ENCODE data around the gene NRG2. TPM values are rescaled to one million over a fixed set of nuclear protein-coding genes. Genes with fewer than 3 reads are reported as not detected.
A peak's percentile ranks its signal among the peaks of the same experiment; 100 is the strongest.

NRG2 gene
- total RNA-seq, 2 experiments from 2014 or later = 0.10 to 0.14 TPM

- Mint-ChIP-seq H3K9me3 (no peaks in the 10 kb centered on the region), H3K4me3 (no peak overlapping the region), H3K4me1 (peaks cover 3% of the 10 kb centered on the region), H3K27me3 (peaks cover 16% of the 10 kb centered on the region), H3K27ac (no peak overlapping the region), H3K36me3 (no peaks in the 10 kb centered on the region)
- DNase-seq = no peak
Observed at GRCh38 chr5:139872851-139873794, 170.0 kb downstream of the NRG2 start.

- Mint-ChIP-seq H3K27ac (no peak overlapping the region), H3K36me3 (no peaks in the 10 kb centered on the region), H3K27me3 (peaks cover 17% of the 10 kb centered on the region), H3K4me1 (peaks cover 3% of the 10 kb centered on the region), H3K9me3 (no peaks in the 10 kb centered on the region), H3K4me3 (no peak overlapping the region)
- DNase-seq = no peak
Observed at GRCh38 chr5:139872052-139872766, 170.9 kb downstream of the NRG2 start.

- Mint-ChIP-seq H3K27ac (no peak overlapping the region), H3K27me3 (peaks cover 17% of the 10 kb centered on the region), H3K36me3 (no peaks in the 10 kb centered on the region), H3K4me1 (peaks cover 2% of the 10 kb centered on the region), H3K4me3 (no peak overlapping the region), H3K9me3 (no peaks in the 10 kb centered on the region)
- DNase-seq = no peak
Observed at GRCh38 chr5:139871614-139872013, 171.5 kb downstream of the NRG2 start.

- Mint-ChIP-seq H3K36me3 (no peaks in the 10 kb centered on the region), H3K4me3 (no peak overlapping the region), H3K4me1 (no peaks in the 10 kb centered on the region), H3K27me3 (peaks cover 17% of the 10 kb centered on the region), H3K9me3 (no peaks in the 10 kb centered on the region), H3K27ac (no peak overlapping the region)
- DNase-seq = no peak
Observed at GRCh38 chr5:139870677-139871076, 172.4 kb downstream of the NRG2 start.

- Mint-ChIP-seq H3K27me3 (peaks cover 16% of the 10 kb centered on the region), H3K4me1 (no peaks in the 10 kb centered on the region), H3K9me3 (no peaks in the 10 kb centered on the region), H3K4me3 (no peak overlapping the region), H3K27ac (no peak overlapping the region), H3K36me3 (no peaks in the 10 kb centered on the region)
- no peak for DNase-seq
Observed at GRCh38 chr5:139869042-139869790, 173.9 kb downstream of the NRG2 start.

GRCh38 chr5:139867581-139867980, 175.5 kb downstream of the NRG2 start:
- Mint-ChIP-seq H3K27me3 (peaks cover 11% of the 10 kb centered on the region), H3K36me3 (no peaks in the 10 kb centered on the region), H3K27ac (no peak overlapping the region), H3K4me3 (no peak overlapping the region), H3K4me1 (no peaks in the 10 kb centered on the region), H3K9me3 (no peaks in the 10 kb centered on the region)
- no peak for DNase-seq

- Mint-ChIP-seq H3K4me3 (no peak overlapping the region), H3K27ac (no peak overlapping the region), H3K27me3 (peaks cover 11% of the 10 kb centered on the region), H3K9me3 (no peaks in the 10 kb centered on the region), H3K36me3 (no peaks in the 10 kb centered on the region), H3K4me1 (no peaks in the 10 kb centered on the region)
- no peak for DNase-seq
Observed at GRCh38 chr5:139867109-139867508, 176.0 kb downstream of the NRG2 start.

- Mint-ChIP-seq H3K9me3 (no peaks in the 10 kb centered on the region), H3K4me1 (no peaks in the 10 kb centered on the region), H3K4me3 (no peak overlapping the region), H3K27me3 (peaks cover 11% of the 10 kb centered on the region), H3K27ac (no peak overlapping the region), H3K36me3 (no peaks in the 10 kb centered on the region)
- no peak for DNase-seq
Observed at GRCh38 chr5:139864716-139865483, 178.2 kb downstream of the NRG2 start.

- H3K27me3 Mint-ChIP-seq = peaks cover 11% of the 10 kb centered on the region
- no peaks in the 10 kb centered on the region for H3K4me1 Mint-ChIP-seq
- peak; percentile 43 for DNase-seq
- no peaks in the 10 kb centered on the region for H3K36me3 Mint-ChIP-seq
- H3K9me3 Mint-ChIP-seq = no peaks in the 10 kb centered on the region
- no peak overlapping the region for H3K4me3 Mint-ChIP-seq
- no peak overlapping the region for H3K27ac Mint-ChIP-seq
Observed at GRCh38 chr5:139863855-139864558, 179.1 kb downstream of the NRG2 start.

- Mint-ChIP-seq H3K27me3 (peaks cover 7% of the 10 kb centered on the region), H3K4me3 (no peak overlapping the region), H3K36me3 (no peaks in the 10 kb centered on the region), H3K4me1 (no peaks in the 10 kb centered on the region), H3K27ac (no peak overlapping the region), H3K9me3 (no peaks in the 10 kb centered on the region)
- no peak for DNase-seq
Observed at GRCh38 chr5:139863361-139863760, 179.7 kb downstream of the NRG2 start.

- Mint-ChIP-seq H3K9me3 (no peaks in the 10 kb centered on the region), H3K4me3 (no peak overlapping the region), H3K27me3 (peaks cover 4% of the 10 kb centered on the region), H3K27ac (no peak overlapping the region), H3K36me3 (no peaks in the 10 kb centered on the region), H3K4me1 (no peaks in the 10 kb centered on the region)
- DNase-seq = no peak
Observed at GRCh38 chr5:139862803-139863202, 180.3 kb downstream of the NRG2 start.

GRCh38 chr5:139862313-139862712, 180.8 kb downstream of the NRG2 start:
- H3K4me3 Mint-ChIP-seq = no peak overlapping the region
- no peaks in the 10 kb centered on the region for H3K36me3 Mint-ChIP-seq
- no peaks in the 10 kb centered on the region for H3K4me1 Mint-ChIP-seq
- no peak overlapping the region for H3K27ac Mint-ChIP-seq
- H3K9me3 Mint-ChIP-seq = no peaks in the 10 kb centered on the region
- peaks cover 4% of the 10 kb centered on the region for H3K27me3 Mint-ChIP-seq
- no peak for DNase-seq

GRCh38 chr5:139861889-139862207, 181.3 kb downstream of the NRG2 start:
- Mint-ChIP-seq H3K4me1 (no peaks in the 10 kb centered on the region), H3K9me3 (no peaks in the 10 kb centered on the region), H3K36me3 (no peaks in the 10 kb centered on the region), H3K27ac (no peak overlapping the region), H3K27me3 (peaks cover 4% of the 10 kb centered on the region), H3K4me3 (no peak overlapping the region)
- no peak for DNase-seq
